ENCODE measurements around the gene TMEM81.
A peak's percentile ranks its signal among the peaks of the same experiment; 100 is the strongest.

TMEM81 gene

GRCh38 chr1:205084360-205084759, at the start of gene TMEM81:
TMEM81 (minus strand) TSS chr1:205084460; CDS start chr1:205084320, 140 bp downstream.
- DNase-seq (ENCODE audit: low read depth in 3 of 3, low spot score in 1 of 3), result no peak

- no peak for DNase-seq (ENCODE audit: low read depth in 3 of 3, low spot score in 1 of 3)
Measured at GRCh38 chr1:205133287-205133686, 49.0 kb upstream of the TMEM81 start.

- no peak for DNase-seq (ENCODE audit: low read depth in 3 of 3, low spot score in 1 of 3)
Measured at GRCh38 chr1:205129447-205130029, 45.3 kb upstream of the TMEM81 start.

GRCh38 chr1:205128050-205128449, 43.8 kb upstream of the TMEM81 start:
- DNase-seq (ENCODE audit: low read depth in 3 of 3, low spot score in 1 of 3), result no peak

GRCh38 chr1:205127646-205128045, 43.4 kb upstream of the TMEM81 start:
- no peak for DNase-seq (ENCODE audit: low read depth in 3 of 3, low spot score in 1 of 3)

GRCh38 chr1:205124726-205125125, 40.5 kb upstream of the TMEM81 start:
- no peak for DNase-seq (ENCODE audit: low read depth in 3 of 3, low spot score in 1 of 3)

- no peak for DNase-seq (ENCODE audit: low read depth in 3 of 3, low spot score in 1 of 3)
Measured at GRCh38 chr1:205122489-205122882, 38.2 kb upstream of the TMEM81 start.

- DNase-seq (ENCODE audit: low read depth in 3 of 3, low spot score in 1 of 3), result peak; percentile 92 to 93 (median 93)
Measured at GRCh38 chr1:205121660-205122488, 37.6 kb upstream of the TMEM81 start, which contains the start of gene RBBP5. RBBP5 (minus strand) TSS chr1:205121978; CDS start chr1:205121873, 105 bp downstream.

- DNase-seq (ENCODE audit: low read depth in 3 of 3, low spot score in 1 of 3), result no peak
Measured at GRCh38 chr1:205118752-205119151, 34.5 kb upstream of the TMEM81 start.

- no peak for DNase-seq (ENCODE audit: low read depth in 3 of 3, low spot score in 1 of 3)
Measured at GRCh38 chr1:205111354-205111753, 27.1 kb upstream of the TMEM81 start.

- DNase-seq (ENCODE audit: low read depth in 3 of 3, low spot score in 1 of 3), result no peak
Measured at GRCh38 chr1:205109711-205110110, 25.5 kb upstream of the TMEM81 start.

- DNase-seq (ENCODE audit: low read depth in 3 of 3, low spot score in 1 of 3), result no peak
Measured at GRCh38 chr1:205109269-205109668, 25.0 kb upstream of the TMEM81 start.

- DNase-seq (ENCODE audit: low read depth in 3 of 3, low spot score in 1 of 3), result no peak
Measured at GRCh38 chr1:205108464-205108863, 24.2 kb upstream of the TMEM81 start.

- no peak for DNase-seq (ENCODE audit: low read depth in 3 of 3, low spot score in 1 of 3)
Measured at GRCh38 chr1:205107327-205107726, 23.1 kb upstream of the TMEM81 start.

GRCh38 chr1:205102404-205102803, 18.1 kb upstream of the TMEM81 start:
- DNase-seq (ENCODE audit: low read depth in 3 of 3, low spot score in 1 of 3), result no peak

GRCh38 chr1:205098242-205098641, 14.0 kb upstream of the TMEM81 start:
- no peak for DNase-seq (ENCODE audit: low read depth in 3 of 3, low spot score in 1 of 3)

- DNase-seq (ENCODE audit: low read depth in 3 of 3, low spot score in 1 of 3), result no peak
Measured at GRCh38 chr1:205095422-205095821, 11.2 kb upstream of the TMEM81 start.

- DNase-seq (ENCODE audit: low read depth in 3 of 3, low spot score in 1 of 3), result no peak
Measured at GRCh38 chr1:205091043-205091740, 6.9 kb upstream of the TMEM81 start.

- DNase-seq (ENCODE audit: low read depth in 3 of 3, low spot score in 1 of 3), result no peak
Measured at GRCh38 chr1:205088341-205088740, 4.1 kb upstream of the TMEM81 start.

GRCh38 chr1:205082431-205082830, 1.8 kb downstream of the TMEM81 start:
- no peak for DNase-seq (ENCODE audit: low read depth in 3 of 3, low spot score in 1 of 3)

- no peak for DNase-seq (ENCODE audit: low read depth in 3 of 3, low spot score in 1 of 3)
Measured at GRCh38 chr1:205077934-205078311, 6.3 kb downstream of the TMEM81 start.

All from stimulated activated CD4-positive, alpha-beta T cell treated with anti-CD3 and anti-CD28 coated beads, TNF-alpha, amount 100 ng/mL, for 1 hour (primary cell).